HG03575 (cell line): ENCODE measurements around the gene XIRP2.

Experiments used
- ATAC-seq: cut with Tn5 transposase; IDR thresholded peaks from one replicate; pipeline ENCODE4 v1.9.1; 2021; ENCODE audit not compliant: unreplicated experiment, insufficient number of reproducible peaks, low FRiP score; ENCODE audit errors: extremely low read depth

XIRP2 gene

GRCh38 chr2:166921261-166921896, 33.1 kb downstream of the XIRP2 start:
- ATAC-seq = no peak

GRCh38 chr2:166924967-166925366, 36.7 kb downstream of the XIRP2 start:
- no peak for ATAC-seq

GRCh38 chr2:166926657-166927056, 38.4 kb downstream of the XIRP2 start:
- ATAC-seq = no peak

GRCh38 chr2:166932032-166932431, 43.8 kb downstream of the XIRP2 start:
- ATAC-seq = no peak

GRCh38 chr2:166934817-166935216, 46.5 kb downstream of the XIRP2 start:
- ATAC-seq = no peak

GRCh38 chr2:166942377-166942776, 54.1 kb downstream of the XIRP2 start:
- ATAC-seq = no peak

- no peak for ATAC-seq
These were observed 56.6 kb downstream of the XIRP2 start for GRCh38 chr2:166944909-166945308.

- no peak for ATAC-seq
These were observed 69.4 kb downstream of the XIRP2 start for GRCh38 chr2:166957686-166958085.

GRCh38 chr2:166958986-166959481, 70.8 kb downstream of the XIRP2 start:
- no peak for ATAC-seq

- ATAC-seq = no peak
These were observed 71.3 kb downstream of the XIRP2 start for GRCh38 chr2:166959556-166959955.

GRCh38 chr2:166960702-166961270, 72.5 kb downstream of the XIRP2 start:
- ATAC-seq = no peak

- no peak for ATAC-seq
These were observed 73.7 kb downstream of the XIRP2 start for GRCh38 chr2:166961933-166962332.

- no peak for ATAC-seq
These were observed 81.2 kb downstream of the XIRP2 start for GRCh38 chr2:166969486-166969885.

- ATAC-seq = no peak
These were observed 83.7 kb downstream of the XIRP2 start for GRCh38 chr2:166972002-166972401.

- ATAC-seq = no peak
These were observed 84.1 kb downstream of the XIRP2 start for GRCh38 chr2:166972418-166972817.

- no peak for ATAC-seq
These were observed 95.9 kb downstream of the XIRP2 start for GRCh38 chr2:166984188-166984587.

GRCh38 chr2:166984797-166985196, 96.5 kb downstream of the XIRP2 start:
- ATAC-seq = no peak

GRCh38 chr2:166994588-166995336, 106.5 kb downstream of the XIRP2 start:
- no peak for ATAC-seq

GRCh38 chr2:166996465-166996864, 108.2 kb downstream of the XIRP2 start:
- ATAC-seq = no peak

- no peak for ATAC-seq
These were observed 112.9 kb downstream of the XIRP2 start for GRCh38 chr2:167001165-167001564.
